Naive thymus-derived CD8-positive, alpha-beta T cell (primary cell): ENCODE data around the gene BMP3. TPM values are rescaled to one million over a fixed set of nuclear protein-coding genes. Genes with fewer than 3 reads are reported as not detected.

Experiments used
- ATAC-seq, 2 donors: fragments of 150-1000 bp; cut with Tn5 transposase in 1 of 2; sonication (Bioruptor Pico), chemical (Tn5 transposase) in 1 of 2; 1 replicate in 1 of 2; 2 replicates in 1 of 2; pipeline ENCODE4 v1.10.0; 2021; ENCODE audit warnings: mild to moderate bottlenecking in 2 of 2, moderate library complexity in 2 of 2
- POLR2A ChIA-PET: fragments of 350-600 bp; sonication (Branson Sonifier 250); formaldehyde crosslinking; loops from one replicate; lab custom pipeline; 2021; ENCODE audit warnings: antibody characterized with exemption; lab: Charles Lee
- DNase-seq, 10 donors: peaks; one replicate each; pipeline versions ENCODE4 v3.0.0 to v3.0.0-alpha.2; 2020 to 2022
- H3K27ac Mint-ChIP-seq, 10 donors: one replicate each; pipeline ENCODE4 v1.8.0; 2020 to 2022; ENCODE audit warnings: mild to moderate bottlenecking in 10 of 10, mixed read lengths in 10 of 10, moderate library complexity in 4 of 10, inconsistent platforms in 1 of 10
- H3K27me3 Mint-ChIP-seq, 5 donors: one replicate each; pipeline ENCODE4 v1.8.0; 2021 to 2022; ENCODE audit warnings: mixed read lengths in 5 of 5
- H3K36me3 Mint-ChIP-seq, 3 donors: one replicate each; pipeline ENCODE4 v1.8.0; 2020 to 2022; ENCODE audit warnings: mixed read lengths in 3 of 3, mild to moderate bottlenecking in 2 of 3, inconsistent platforms in 1 of 3
- H3K4me1 Mint-ChIP-seq, 4 donors: one replicate each; pipeline ENCODE4 v1.8.0; 2021 to 2022; ENCODE audit warnings: mixed read lengths in 4 of 4
- H3K4me3 Mint-ChIP-seq, 10 donors: one replicate each; pipeline ENCODE4 v1.8.0; 2020 to 2022; ENCODE audit warnings: mild to moderate bottlenecking in 10 of 10, mixed read lengths in 10 of 10, moderate library complexity in 6 of 10, inconsistent platforms in 1 of 10
- H3K9me3 Mint-ChIP-seq, 9 donors: one replicate each; pipeline ENCODE4 v1.8.0; 2020 to 2022; ENCODE audit warnings: mixed read lengths in 9 of 9, mild to moderate bottlenecking in 3 of 9, inconsistent platforms in 1 of 9, moderate library complexity in 1 of 9
- polyA plus RNA-seq, 3 donors: library from polyadenylated mRNA; unstranded; fragments of 300-500 nt; fragmentation: Illumina TruSeq; gene quantifications; one replicate each; pipeline ENCODE4 v1.2.3, GENCODE V29; 2021
- total RNA-seq, 8 experiments: library from RNA in 2 of 8; stranded (reverse) in 2 of 8; gene quantifications; one replicate each; pipeline ENCODE4 v1.2.3 and lab custom pipeline; 2021 to 2026

BMP3 gene
- total and polyA plus RNA-seq, 5 experiments from 2014 or later, result 0.03 TPM; not detected in 4

DNA sequence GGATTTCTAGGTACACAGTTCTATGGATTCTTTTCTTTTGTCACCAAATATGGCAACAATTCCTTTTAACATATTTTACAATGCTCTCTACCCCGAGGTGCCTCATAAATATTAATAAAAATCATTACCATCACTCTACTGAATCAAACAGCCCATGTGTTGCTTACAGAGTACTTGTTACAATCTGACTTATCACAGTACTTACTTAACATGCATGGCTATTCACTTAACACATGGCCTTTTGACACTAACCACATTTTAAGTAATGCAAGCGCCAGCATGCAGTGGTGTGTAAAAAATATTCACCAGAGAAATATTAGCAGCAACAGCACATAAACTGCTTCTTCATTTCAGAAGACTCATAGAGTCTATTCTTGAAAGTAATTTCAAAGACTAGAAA lies 64.9 kb downstream of the BMP3 start:
- H3K36me3 Mint-ChIP-seq, result no peaks in the 10 kb centered on the region
- POLR2A ChIA-PET, result no interaction called here
- no peak overlapping the region for H3K4me3 Mint-ChIP-seq
- H3K9me3 Mint-ChIP-seq, result peaks cover 0 to 2% (median 0%) of the 10 kb centered on the region in 9 donors
- H3K4me1 Mint-ChIP-seq, result no peaks in the 10 kb centered on the region
- ATAC-seq (no peak), DNase-seq (no peak)
- no peak overlapping the region for H3K27ac Mint-ChIP-seq
- peaks cover 0 to 3% (median 2%) of the 10 kb centered on the region in 5 donors for H3K27me3 Mint-ChIP-seq

DNA sequence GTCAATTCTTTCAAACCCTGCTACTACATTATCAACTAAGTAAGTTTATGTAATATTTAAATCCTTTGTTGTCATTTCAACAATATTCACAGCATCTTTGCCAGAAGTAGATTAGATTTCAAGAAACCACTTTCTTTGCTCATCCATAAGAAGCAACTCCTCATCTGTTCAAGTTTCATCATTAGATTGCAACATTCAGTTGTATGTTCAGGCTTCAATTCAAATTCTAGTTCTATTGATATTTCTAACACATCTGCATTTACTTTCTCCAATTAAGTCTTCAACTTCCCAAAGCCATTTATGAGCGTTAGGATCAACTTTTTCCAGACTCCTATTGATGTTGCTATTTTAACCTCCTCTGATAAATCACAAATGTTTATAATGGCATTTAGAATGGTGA lies 66.1 kb downstream of the BMP3 start:
- no peaks in the 10 kb centered on the region for H3K4me1 Mint-ChIP-seq
- H3K27ac Mint-ChIP-seq, result no peak overlapping the region
- peaks cover 0 to 3% (median 2%) of the 10 kb centered on the region in 5 donors for H3K27me3 Mint-ChIP-seq
- no peaks in the 10 kb centered on the region for H3K36me3 Mint-ChIP-seq
- POLR2A ChIA-PET, result no interaction called here
- no peak for DNase-seq
- no peak overlapping the region for H3K4me3 Mint-ChIP-seq
- no peak for ATAC-seq
- H3K9me3 Mint-ChIP-seq, result peaks cover 0 to 2% (median 0%) of the 10 kb centered on the region in 9 donors

DNA sequence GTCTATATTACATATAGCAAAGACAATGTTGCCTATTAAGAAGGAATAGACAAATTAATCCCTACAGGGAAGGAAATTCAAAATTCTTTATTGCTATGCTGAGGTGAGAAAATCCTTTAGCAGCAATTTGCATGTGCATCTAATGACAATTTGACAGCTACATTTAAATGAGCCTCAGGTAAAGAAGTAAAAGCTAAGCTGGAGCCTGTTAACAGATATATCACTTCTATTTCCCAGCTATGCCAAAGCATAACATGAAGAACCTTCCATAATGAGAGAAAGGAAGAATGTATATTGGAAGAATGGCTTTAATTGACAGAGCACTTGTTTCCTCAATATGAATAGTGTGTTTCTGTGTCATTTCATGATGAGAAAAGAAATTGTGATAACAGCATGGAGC lies 71.6 kb downstream of the BMP3 start:
- Mint-ChIP-seq H3K36me3 (peaks cover 0 to 4% (median 0%) of the 10 kb centered on the region in 3 donors), H3K4me1 (no peaks in the 10 kb centered on the region), H3K27me3 (peaks cover 0 to 3% (median 0%) of the 10 kb centered on the region in 5 donors), H3K9me3 (peaks cover 0 to 1% (median 0%) of the 10 kb centered on the region in 9 donors), H3K4me3 (no peak overlapping the region), H3K27ac (no peak overlapping the region)
- DNase-seq (no peak), ATAC-seq (no peak)
- POLR2A ChIA-PET, result no interaction called here

DNA sequence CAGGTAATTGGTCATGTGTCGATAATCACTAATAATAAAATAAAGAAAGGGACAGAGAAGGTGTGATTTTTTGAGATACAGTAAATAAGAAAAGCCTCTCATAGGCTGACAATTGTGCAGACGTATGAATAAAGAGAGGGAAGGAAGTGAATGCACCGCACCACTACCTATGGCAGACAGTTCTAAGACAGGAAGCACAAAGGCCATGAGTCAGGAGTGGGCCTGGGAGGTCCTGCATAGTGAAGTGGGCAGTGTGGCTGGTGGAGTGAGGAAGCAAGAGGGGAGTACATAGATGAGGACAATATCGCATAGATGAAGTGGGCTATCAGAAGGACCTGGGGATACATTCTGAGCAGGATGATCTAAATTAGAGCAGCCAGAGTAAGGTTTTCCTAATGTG lies 75.6 kb downstream of the BMP3 start:
- POLR2A ChIA-PET, result no interaction called here
- Mint-ChIP-seq H3K36me3 (peaks cover 0 to 5% (median 0%) of the 10 kb centered on the region in 3 donors), H3K9me3 (peaks cover 0 to 2% (median 0%) of the 10 kb centered on the region in 9 donors), H3K4me3 (no peak overlapping the region), H3K4me1 (no peaks in the 10 kb centered on the region), H3K27ac (peak overlapping the region in 1 of 10 donors; percentile 29), H3K27me3 (peaks cover 0 to 2% (median 0%) of the 10 kb centered on the region in 5 donors)
- no peak for DNase-seq
- no peak for ATAC-seq

Other genes with a start within 250 kb of the BMP3 start
- 1 to 10 TPM; 5.2 to 5.9 TPM for gene PRKG2, start 184.5 kb downstream of the BMP3 start, total RNA-seq
- 1 to 10 TPM in 2 of 3 donors, under 1 TPM in 1; 0.06 to 2.6 (median 1.6) TPM for gene PRKG2, start 184.5 kb downstream of the BMP3 start, polyA plus RNA-seq